Adipocyte (in vitro differentiated cells): ENCODE data around the gene PDGFB.

Experiments
- DNase-seq: peaks from one replicate; pipeline ENCODE4 v3.0.0-alpha.2; 2015; ENCODE audit warnings: low read depth
- H3K27me3 ChIP-seq: replicated peaks from 2 replicates; pipeline ENCODE4 v1.7.0; 2013; ENCODE audit warnings: mild to moderate bottlenecking, low read length, moderate library complexity; ENCODE audit not compliant: control insufficient read depth, insufficient read depth
- H3K36me3 ChIP-seq: 2 replicates; pipeline ENCODE4 v1.7.0; 2013; ENCODE audit warnings: low read length, mild to moderate bottlenecking, moderate library complexity; ENCODE audit not compliant: control insufficient read depth, insufficient read depth, severe bottlenecking
- H3K4me1 ChIP-seq: 2 replicates; pipeline ENCODE4 v1.7.0; 2013; ENCODE audit warnings: mild to moderate bottlenecking, low read length, moderate library complexity; ENCODE audit not compliant: control insufficient read depth, insufficient read depth
- H3K4me3 ChIP-seq: 2 replicates; pipeline ENCODE4 v1.7.0; 2013; ENCODE audit warnings: mild to moderate bottlenecking, low read length, moderate library complexity
- H3K9ac ChIP-seq: 2 replicates; pipeline ENCODE4 v1.7.0; 2013; ENCODE audit warnings: mild to moderate bottlenecking, low read length, moderate library complexity
- H3K9me3 ChIP-seq: 2 replicates; pipeline ENCODE4 v1.7.0; 2013; ENCODE audit warnings: mild to moderate bottlenecking, low read length, moderate library complexity; ENCODE audit not compliant: control insufficient read depth

The PDGFB gene

GRCh38 chr22:39236321-39237317 lies 8.2 kb downstream of the PDGFB start:
- no peak for DNase-seq
- H3K27me3 ChIP-seq = peaks cover 35% of the 10 kb centered on the region
- no peaks in the 10 kb centered on the region for H3K36me3 ChIP-seq
- H3K4me1 ChIP-seq = peaks cover 8% of the 10 kb centered on the region
- H3K9ac ChIP-seq = no peak overlapping the region
- H3K4me3 ChIP-seq = no peak overlapping the region
- H3K9me3 ChIP-seq = no peaks in the 10 kb centered on the region

- Histone ChIP-seq H3K4me3 (no peak overlapping the region), H3K27me3 (peaks cover 43% of the 10 kb centered on the region), H3K9me3 (no peaks in the 10 kb centered on the region), H3K36me3 (no peaks in the 10 kb centered on the region), H3K9ac (no peak overlapping the region), H3K4me1 (peaks cover 8% of the 10 kb centered on the region)
- no peak for DNase-seq
These were observed 9.7 kb downstream of the PDGFB start for GRCh38 chr22:39234867-39235687.

GRCh38 chr22:39234472-39234787 lies 10.4 kb downstream of the PDGFB start:
- H3K27me3 ChIP-seq = peaks cover 50% of the 10 kb centered on the region
- DNase-seq = no peak
- H3K4me3 ChIP-seq = no peak overlapping the region
- H3K4me1 ChIP-seq = peaks cover 8% of the 10 kb centered on the region
- no peaks in the 10 kb centered on the region for H3K36me3 ChIP-seq
- no peak overlapping the region for H3K9ac ChIP-seq
- H3K9me3 ChIP-seq = no peaks in the 10 kb centered on the region

GRCh38 chr22:39233710-39234471 lies 10.9 kb downstream of the PDGFB start:
- H3K27me3 ChIP-seq = peaks cover 50% of the 10 kb centered on the region

GRCh38 chr22:39232806-39233709 lies 11.7 kb downstream of the PDGFB start:
- DNase-seq = no peak
- H3K4me3 ChIP-seq = no peak overlapping the region
- H3K9me3 ChIP-seq = no peaks in the 10 kb centered on the region
- H3K36me3 ChIP-seq = no peaks in the 10 kb centered on the region
- no peak overlapping the region for H3K9ac ChIP-seq
- H3K4me1 ChIP-seq = peaks cover 8% of the 10 kb centered on the region
- H3K27me3 ChIP-seq = peaks cover 42% of the 10 kb centered on the region

More at GRCh38 chr22:39233710-39234471, 10.9 kb downstream of the PDGFB start:
- H3K4me3 ChIP-seq = no peak overlapping the region
- no peak overlapping the region for H3K9ac ChIP-seq
- H3K4me1 ChIP-seq = peaks cover 8% of the 10 kb centered on the region
- no peaks in the 10 kb centered on the region for H3K36me3 ChIP-seq
- H3K9me3 ChIP-seq = no peaks in the 10 kb centered on the region
- DNase-seq = no peak

GRCh38 chr22:39232246-39232645 lies 12.5 kb downstream of the PDGFB start:
- H3K27me3 ChIP-seq = peaks cover 36% of the 10 kb centered on the region
- no peak for DNase-seq
- no peak overlapping the region for H3K4me3 ChIP-seq
- no peaks in the 10 kb centered on the region for H3K9me3 ChIP-seq
- H3K9ac ChIP-seq = no peak overlapping the region
- H3K4me1 ChIP-seq = peaks cover 8% of the 10 kb centered on the region
- H3K36me3 ChIP-seq = no peaks in the 10 kb centered on the region

- DNase-seq = no peak
- no peaks in the 10 kb centered on the region for H3K36me3 ChIP-seq
- H3K9me3 ChIP-seq = no peaks in the 10 kb centered on the region
- peaks cover 27% of the 10 kb centered on the region for H3K27me3 ChIP-seq
- no peak overlapping the region for H3K4me3 ChIP-seq
- H3K9ac ChIP-seq = no peak overlapping the region
- H3K4me1 ChIP-seq = peaks cover 8% of the 10 kb centered on the region
These were observed 13.4 kb downstream of the PDGFB start for GRCh38 chr22:39231197-39231950.

GRCh38 chr22:39230261-39231196 lies 14.3 kb downstream of the PDGFB start:
- Histone ChIP-seq H3K36me3 (no peaks in the 10 kb centered on the region), H3K4me3 (no peak overlapping the region), H3K27me3 (peaks cover 20% of the 10 kb centered on the region), H3K4me1 (peaks cover 8% of the 10 kb centered on the region), H3K9ac (no peak overlapping the region), H3K9me3 (no peaks in the 10 kb centered on the region)
- no peak for DNase-seq

- Histone ChIP-seq H3K27me3 (peaks cover 26% of the 10 kb centered on the region), H3K9ac (no peak overlapping the region), H3K4me3 (no peak overlapping the region), H3K9me3 (no peaks in the 10 kb centered on the region), H3K36me3 (no peaks in the 10 kb centered on the region), H3K4me1 (peaks cover 8% of the 10 kb centered on the region)
- DNase-seq = no peak
These were observed 15.0 kb downstream of the PDGFB start for GRCh38 chr22:39229688-39230260.
